GM21786 (cell line): Measurements from ENCODE around the gene SNX32.

Experiments
- ATAC-seq: cut with Tn5 transposase; IDR thresholded peaks from one replicate; pipeline ENCODE4 v1.9.1; 2021; ENCODE audit not compliant: unreplicated experiment

Gene SNX32

GRCh38 chr11:65854852-65855837 is 21.4 kb downstream of the SNX32 start:
- no peak for ATAC-seq

GRCh38 chr11:65855927-65856363 is 22.2 kb downstream of the SNX32 start:
- no peak for ATAC-seq

DNA sequence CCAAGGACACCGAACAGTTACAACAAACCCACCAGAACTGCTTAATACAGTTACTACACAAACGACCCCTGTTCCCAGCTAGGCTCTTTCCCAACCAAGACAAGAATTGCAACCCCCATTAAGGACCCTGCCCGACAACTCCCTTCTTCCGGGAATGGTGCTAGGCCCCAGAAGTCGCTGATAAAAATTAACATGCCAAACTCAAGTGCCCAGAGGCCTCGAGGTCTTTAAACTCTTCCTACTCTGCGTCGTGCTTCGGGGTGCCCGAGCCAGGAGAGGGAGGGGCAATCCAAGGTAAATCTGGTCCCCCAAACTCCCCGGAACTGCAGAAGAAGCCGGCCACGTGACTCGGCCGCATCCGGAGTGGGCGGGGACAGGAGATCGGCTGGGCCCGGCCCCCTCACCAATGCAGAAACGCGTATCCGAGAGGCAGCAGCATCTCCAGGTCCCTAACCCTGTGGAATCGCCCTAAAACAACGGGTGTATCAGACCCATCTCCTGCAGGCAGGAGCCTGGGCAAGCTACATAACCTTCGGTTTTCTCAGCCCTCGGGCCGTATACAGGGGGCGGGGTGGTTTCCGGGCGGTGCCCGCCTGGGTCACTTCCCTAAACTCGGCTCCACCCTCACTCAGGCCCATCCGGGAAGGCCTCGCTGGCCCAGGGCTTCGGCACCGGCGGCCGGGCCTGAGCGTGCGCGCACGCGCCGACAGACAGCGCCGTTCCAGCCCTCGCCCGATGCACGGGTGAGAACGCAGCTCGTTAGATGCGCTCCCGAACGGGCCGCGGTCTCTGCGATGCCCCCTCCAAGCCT is 23.1 kb downstream of the SNX32 start:
- ATAC-seq, result peak; percentile 31

GRCh38 chr11:65857500-65857852 is 23.7 kb downstream of the SNX32 start:
- no peak for ATAC-seq

DNA sequence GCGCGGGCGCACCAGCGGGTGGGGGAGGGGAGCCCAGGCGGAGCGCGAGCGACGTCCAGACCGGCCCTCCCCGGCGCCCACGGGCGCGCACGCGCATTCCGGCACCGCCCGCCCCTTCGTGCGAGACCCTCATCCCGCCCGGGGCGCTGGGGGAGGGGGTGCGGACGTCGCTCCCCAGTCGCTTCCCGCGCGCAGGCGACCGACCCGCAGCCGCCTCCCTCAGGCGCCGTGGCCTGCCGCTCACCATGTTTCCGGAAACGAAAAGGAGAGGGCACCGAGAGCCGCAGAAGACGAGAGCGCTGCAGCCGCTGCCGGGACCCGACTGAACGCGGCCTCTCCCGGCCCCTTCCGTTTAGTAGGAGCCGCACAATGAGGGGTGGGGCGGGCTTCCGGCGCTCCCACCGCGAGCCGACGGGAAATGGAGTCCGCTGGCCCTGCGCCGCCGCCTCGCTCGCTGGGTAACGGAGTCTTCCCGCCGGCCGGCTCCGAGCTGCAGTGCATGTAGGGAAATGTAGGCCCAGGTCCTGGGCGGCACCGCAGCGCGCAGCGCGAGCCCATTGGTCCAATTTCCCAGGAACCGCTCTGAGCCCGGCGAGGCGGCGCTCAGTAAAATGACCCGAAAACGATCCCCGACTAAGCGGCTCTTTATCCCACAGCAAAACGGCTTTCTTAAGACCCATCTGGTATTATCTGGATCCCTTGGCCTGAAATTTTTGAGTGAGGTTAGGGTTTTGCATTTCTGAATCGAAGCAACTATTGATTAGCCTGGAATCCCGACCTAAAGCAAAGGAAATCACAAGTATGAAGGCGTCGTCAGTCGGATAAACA is 24.3 kb downstream of the SNX32 start, which contains the start of gene CFL1:
Gene CFL1, minus strand, starts transcription at position 328 of the 828 bp plus-strand sequence. Its CDS starts 81 bp downstream, at position 247.
- peak; percentile 34 for ATAC-seq

GRCh38 chr11:65858681-65859087 is 24.9 kb downstream of the SNX32 start:
- ATAC-seq, result no peak

DNA sequence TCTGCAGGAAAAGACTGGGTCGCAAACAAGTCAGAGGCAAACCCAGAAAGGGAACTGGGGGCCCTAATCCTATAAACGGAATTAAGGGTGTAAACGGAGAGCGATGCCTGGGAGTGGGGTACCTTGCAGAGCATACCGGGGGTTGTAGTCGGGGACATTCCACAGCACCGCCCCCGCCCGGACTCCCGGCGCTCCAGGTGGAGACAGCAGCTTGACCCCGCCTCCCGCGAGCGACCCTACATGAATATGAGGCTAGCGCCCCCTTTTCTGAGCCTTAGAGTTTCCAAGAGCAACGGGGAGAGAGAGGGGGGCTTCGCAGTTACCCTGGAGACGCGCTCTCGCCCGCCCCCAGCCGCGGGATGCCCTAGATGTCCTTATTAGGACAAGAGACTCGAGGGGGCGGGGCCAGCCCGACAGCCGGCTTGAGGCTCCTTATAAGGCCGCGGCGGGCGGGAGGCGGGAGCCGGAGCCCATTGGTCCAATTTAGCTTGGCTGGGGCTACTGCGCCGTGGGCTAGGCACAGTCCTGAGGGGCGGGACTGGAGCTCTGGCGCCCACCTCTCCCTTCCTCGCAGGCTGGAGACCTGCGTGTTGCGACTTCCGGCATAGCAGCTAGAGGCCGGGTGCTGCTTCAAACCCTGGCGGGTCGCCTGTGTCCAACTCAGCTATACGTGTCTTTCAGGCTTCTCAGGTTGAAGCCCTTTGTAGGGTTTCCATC is 25.5 kb downstream of the SNX32 start:
- peak; percentile 51 for ATAC-seq

GRCh38 chr11:65859812-65860277 is 26.1 kb downstream of the SNX32 start:
- no peak for ATAC-seq

GRCh38 chr11:65860278-65861164 is 26.8 kb downstream of the SNX32 start, which contains the start of gene MUS81:
Gene MUS81 (plus strand): TSS chr11:65860433. CDS start chr11:65860754, 321 bp downstream.
- ATAC-seq, result peak; percentile 27

- no peak for ATAC-seq
These were observed 27.4 kb downstream of the SNX32 start for GRCh38 chr11:65861165-65861505.

GRCh38 chr11:65861533-65862183 is 27.9 kb downstream of the SNX32 start:
- no peak for ATAC-seq

GRCh38 chr11:65862191-65862735 is 28.5 kb downstream of the SNX32 start:
- ATAC-seq, result no peak

- no peak for ATAC-seq
These were observed 29.5 kb downstream of the SNX32 start for GRCh38 chr11:65862941-65863888.

DNA sequence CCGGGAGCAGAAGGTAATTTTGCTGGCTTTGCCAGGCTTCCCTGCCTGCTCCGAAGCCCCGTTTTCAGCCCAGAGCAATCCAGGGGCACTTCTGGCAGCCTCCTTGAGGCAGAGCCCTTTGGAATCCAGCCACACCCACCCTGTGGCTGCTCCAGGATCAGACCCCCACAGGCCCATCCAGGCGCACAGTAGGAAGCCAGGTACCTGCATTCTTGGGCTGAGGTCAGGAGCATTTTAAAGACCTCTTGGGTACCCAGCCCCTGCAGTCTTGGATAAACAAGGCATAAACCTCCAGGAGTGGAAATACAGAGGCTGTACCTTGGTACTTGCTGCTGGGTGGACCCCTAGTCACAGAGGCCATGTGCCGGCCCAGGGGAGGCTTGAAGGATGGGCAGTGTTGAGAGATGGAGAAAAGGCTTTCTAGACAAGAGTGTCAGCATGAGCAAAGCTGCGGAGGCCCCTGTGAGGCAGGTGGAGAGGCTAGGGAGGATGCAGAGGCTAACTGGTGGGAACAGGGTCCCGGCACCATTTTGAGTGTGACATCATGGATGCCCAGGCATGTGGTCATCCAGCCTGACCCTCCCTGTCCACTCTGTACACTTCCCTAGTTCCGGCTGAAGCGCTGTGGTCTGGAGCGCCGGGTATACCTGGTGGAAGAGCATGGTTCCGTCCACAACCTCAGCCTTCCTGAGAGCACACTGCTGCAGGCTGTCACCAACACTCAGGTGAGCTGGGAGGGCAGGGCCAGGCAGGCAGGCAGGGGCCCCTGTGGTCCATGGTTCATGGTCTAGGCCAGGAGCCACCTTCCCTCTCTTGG is 30.3 kb downstream of the SNX32 start:
- no peak for ATAC-seq

GRCh38 chr11:65864706-65865471 is 31.1 kb downstream of the SNX32 start:
- ATAC-seq, result no peak
